Measurements from ENCODE around the gene SEC61A1.

The SEC61A1 gene

GRCh38 chr3:128078322-128078721 is 26.1 kb downstream of the SEC61A1 start:
- no peak for DNase-seq

GRCh38 chr3:128078875-128079274 is 26.6 kb downstream of the SEC61A1 start:
- DNase-seq, result no peak

GRCh38 chr3:128079823-128080222 is 27.6 kb downstream of the SEC61A1 start:
- no peak for DNase-seq

- DNase-seq, result no peak
Measured at GRCh38 chr3:128080323-128081080, 28.3 kb downstream of the SEC61A1 start.

- no peak for DNase-seq
Measured at GRCh38 chr3:128081226-128081625, 29.0 kb downstream of the SEC61A1 start.

- DNase-seq, result no peak
Measured at GRCh38 chr3:128081846-128082245, 29.6 kb downstream of the SEC61A1 start.

- no peak for DNase-seq
Measured at GRCh38 chr3:128082546-128082945, 30.3 kb downstream of the SEC61A1 start.

- no peak for DNase-seq
Measured at GRCh38 chr3:128083396-128083795, 31.2 kb downstream of the SEC61A1 start.

- DNase-seq, result no peak
Measured at GRCh38 chr3:128083980-128084674, 31.9 kb downstream of the SEC61A1 start.

GRCh38 chr3:128084675-128085021 is 32.4 kb downstream of the SEC61A1 start:
- DNase-seq, result no peak

GRCh38 chr3:128089135-128089534 is 36.9 kb downstream of the SEC61A1 start:
- DNase-seq, result no peak

- DNase-seq, result no peak
Measured at GRCh38 chr3:128091586-128091985, 39.3 kb downstream of the SEC61A1 start.

- DNase-seq, result no peak
Measured at GRCh38 chr3:128094295-128095151, 42.3 kb downstream of the SEC61A1 start.

GRCh38 chr3:128095222-128095703 is 43.0 kb downstream of the SEC61A1 start:
- peak; percentile 72 for DNase-seq

- DNase-seq, result no peak
Measured at GRCh38 chr3:128098234-128098633, 46.0 kb downstream of the SEC61A1 start.

- no peak for DNase-seq
Measured at GRCh38 chr3:128100161-128100560, 47.9 kb downstream of the SEC61A1 start.

- no peak for DNase-seq
Measured at GRCh38 chr3:128100638-128101037, 48.4 kb downstream of the SEC61A1 start.

GRCh38 chr3:128103136-128103676 is 51.0 kb downstream of the SEC61A1 start:
- no peak for DNase-seq

GRCh38 chr3:128107834-128108233 is 55.6 kb downstream of the SEC61A1 start:
- no peak for DNase-seq

- no peak for DNase-seq
Measured at GRCh38 chr3:128111147-128111546, 58.9 kb downstream of the SEC61A1 start.

- peak; percentile 14 for DNase-seq
Measured at GRCh38 chr3:128112357-128112968, 60.2 kb downstream of the SEC61A1 start.
